Peyer's patch (tissue), 4 donors: ENCODE results near the gene ECM1.

Source experiments
- CTCF ChIP-seq, 6 experiments: fragments of 450-650 bp in 4 of 6; fragments of 200-600 bp in 2 of 6; sonication (generic) in 1 of 6; IDR thresholded peaks; one replicate each; pipeline ENCODE4 v1.5.1; 2017 to 2019; ENCODE audit warnings: antibody characterized with exemption in 6 of 6, mild to moderate bottlenecking in 3 of 6, moderate library complexity in 1 of 6
- POLR2A ChIP-seq, 2 donors: fragments of 450-650 bp; IDR thresholded peaks; one replicate each; pipeline ENCODE4 v1.5.1; 2017; ENCODE audit warnings: antibody characterized with exemption in 2 of 2, mild to moderate bottlenecking in 2 of 2, moderate library complexity in 2 of 2

- TF ChIP-seq POLR2A (IDR thresholded peaks at IDR 0.05) (no peak), CTCF (IDR thresholded peaks at IDR 0.05) (peak in 3 of 6 experiments; percentile 24 to 39 (median 30))
Observed at GRCh38 chr1:150548632-150549495, 41.0 kb downstream of the ECM1 start, which contains the start of gene ADAMTSL4.
